H9 (cell line): ENCODE data around the gene TENM3. TPM values are rescaled to one million over a fixed set of nuclear protein-coding genes. Genes with fewer than 3 reads are reported as not detected.
A peak's percentile ranks its signal among the peaks of the same experiment; 100 is the strongest.

Experiments
- DNase-seq: peaks from one replicate; pipeline ENCODE4 v3.0.0-alpha.2; 2017
- H2AFZ ChIP-seq: one replicate; pipeline ENCODE4 v1.6.1; 2013; ENCODE audit warnings: mild to moderate bottlenecking, low read length, control low read depth, moderate library complexity
- H2AK5ac ChIP-seq: 2 replicates; pipeline ENCODE4 v1.6.1; 2013; ENCODE audit warnings: low read length, control low read depth, mixed read lengths; ENCODE audit not compliant: insufficient read length
- H2BK120ac ChIP-seq: one replicate; pipeline ENCODE4 v1.6.1; 2013; ENCODE audit warnings: low read depth, mild to moderate bottlenecking, low read length, control low read depth, inconsistent platforms; ENCODE audit not compliant: poor library complexity, severe bottlenecking
- H2BK12ac ChIP-seq: 2 replicates; pipeline ENCODE4 v1.6.1; 2013; ENCODE audit warnings: low read length, control low read depth, mixed read lengths, low read depth; ENCODE audit not compliant: insufficient read length
- H2BK15ac ChIP-seq: 2 replicates; pipeline ENCODE4 v1.6.1; 2013; ENCODE audit warnings: low read depth, low read length, control low read depth
- H2BK20ac ChIP-seq: one replicate; pipeline ENCODE4 v1.6.1; 2013; ENCODE audit warnings: low read depth, mild to moderate bottlenecking, low read length, control low read depth, inconsistent platforms; ENCODE audit not compliant: poor library complexity, severe bottlenecking
- H2BK5ac ChIP-seq: 2 replicates; pipeline ENCODE4 v1.6.1; 2013; ENCODE audit warnings: low read length, control low read depth, mixed read lengths; ENCODE audit not compliant: insufficient read length
- H3K14ac ChIP-seq: 2 replicates; pipeline ENCODE4 v1.6.1; 2013; ENCODE audit warnings: low read length, control low read depth; ENCODE audit not compliant: insufficient read depth
- H3K18ac ChIP-seq: 2 replicates; pipeline ENCODE4 v1.6.1; 2013; ENCODE audit warnings: low read depth, mild to moderate bottlenecking, mixed read lengths, low read length, control low read depth; ENCODE audit not compliant: insufficient read length
- H3K23ac ChIP-seq: 2 replicates; pipeline ENCODE4 v1.6.1; 2013; ENCODE audit warnings: low read length, control low read depth, mixed read lengths, low read depth; ENCODE audit not compliant: insufficient read length
- H3K23me2 ChIP-seq: 2 replicates; pipeline ENCODE4 v1.6.1; 2013; ENCODE audit warnings: low read depth, mild to moderate bottlenecking, mixed read lengths, low read length, control low read depth; ENCODE audit not compliant: insufficient read length, poor library complexity, severe bottlenecking
- H3K27ac ChIP-seq: 2 replicates; pipeline ENCODE4 v1.5.1; 2013; ENCODE audit warnings: low read length, control low read depth, mixed read lengths, low read depth; ENCODE audit not compliant: insufficient read length
- H3K27me3 ChIP-seq: 2 replicates; pipeline ENCODE4 v1.6.1; 2013; ENCODE audit warnings: low read length, control low read depth, inconsistent platforms; ENCODE audit not compliant: insufficient read depth
- H3K4ac ChIP-seq: 2 replicates; pipeline ENCODE4 v1.6.1; 2013; ENCODE audit warnings: low read depth, mild to moderate bottlenecking, control low read depth, inconsistent platforms, low read length, moderate library complexity
- H3K4me1 ChIP-seq: 2 replicates; pipeline ENCODE4 v1.6.1; 2013; ENCODE audit warnings: low read length, control low read depth, inconsistent platforms; ENCODE audit not compliant: insufficient read depth
- H3K4me2 ChIP-seq: 2 replicates; pipeline ENCODE4 v1.6.1; 2013; ENCODE audit warnings: low read length, control low read depth, mixed read lengths; ENCODE audit not compliant: insufficient read length, insufficient read depth
- H3K56ac ChIP-seq: 2 replicates; pipeline ENCODE4 v1.6.1; 2013; ENCODE audit warnings: low read depth, mild to moderate bottlenecking, mixed read lengths, low read length, control low read depth; ENCODE audit not compliant: insufficient read length
- H3K79me1 ChIP-seq: 2 replicates; pipeline ENCODE4 v1.6.1; 2013; ENCODE audit warnings: low read depth, mild to moderate bottlenecking, moderate library complexity, low read length, control low read depth, inconsistent platforms; ENCODE audit not compliant: insufficient read depth, poor library complexity, severe bottlenecking
- H3K79me2 ChIP-seq: 2 replicates; pipeline ENCODE4 v1.6.1; 2013; ENCODE audit warnings: low read length, control low read depth, inconsistent platforms; ENCODE audit not compliant: insufficient read depth
- H3K9ac ChIP-seq: 2 replicates; pipeline ENCODE4 v1.6.1; 2013; ENCODE audit warnings: low read length, control low read depth, mixed read lengths; ENCODE audit not compliant: insufficient read length; ENCODE audit errors: extremely low read depth
- H3K9me3 ChIP-seq: one replicate; pipeline ENCODE4 v1.6.1; 2013; ENCODE audit warnings: low read depth, low read length, inconsistent platforms; ENCODE audit not compliant: control insufficient read depth
- H3T11ph ChIP-seq: one replicate; pipeline ENCODE4 v1.6.1; 2013; ENCODE audit warnings: mild to moderate bottlenecking, low read length, control low read depth, inconsistent platforms
- H4K20me1 ChIP-seq: one replicate; pipeline ENCODE4 v1.6.1; 2013; ENCODE audit not compliant: control insufficient read depth, insufficient read length, insufficient read depth
- H4K5ac ChIP-seq: 2 replicates; pipeline ENCODE4 v1.6.1; 2013; ENCODE audit warnings: low read depth, mild to moderate bottlenecking, mixed read lengths, low read length, control low read depth; ENCODE audit not compliant: insufficient read length
- H4K8ac ChIP-seq: replicated peaks from 2 replicates; pipeline ENCODE4 v1.6.1; 2013; ENCODE audit warnings: low read length, control low read depth, mixed read lengths, low read depth; ENCODE audit not compliant: insufficient read length
- H4K91ac ChIP-seq: 2 replicates; pipeline ENCODE4 v1.6.1; 2013; ENCODE audit warnings: low read depth, mild to moderate bottlenecking, moderate library complexity, mixed read lengths, low read length, control low read depth; ENCODE audit not compliant: insufficient read length
- H3K27ac Mint-ChIP-seq, 3 experiments: 2 replicates in 2 of 3; 3 replicates in 1 of 3; pipeline ENCODE4 v1.8.0; 2020 to 2021; ENCODE audit warnings: mixed read lengths in 3 of 3, mild to moderate bottlenecking in 1 of 3, moderate library complexity in 1 of 3
- H3K27me3 Mint-ChIP-seq: 2 replicates; pipeline ENCODE4 v1.8.0; 2021; ENCODE audit warnings: low read depth, mild to moderate bottlenecking, moderate library complexity, mixed read lengths
- H3K36me3 Mint-ChIP-seq, 3 experiments: 2 replicates in 2 of 3; 3 replicates in 1 of 3; pipeline ENCODE4 v1.8.0; 2020 to 2021; ENCODE audit warnings: low read depth in 3 of 3, mixed read lengths in 3 of 3; ENCODE audit not compliant: insufficient read depth in 1 of 3
- H3K4me1 Mint-ChIP-seq, 2 experiments: 2 replicates each; pipeline ENCODE4 v1.8.0; 2020; ENCODE audit warnings: mixed read lengths in 2 of 2
- H3K4me3 Mint-ChIP-seq, 2 experiments: 2 replicates in 1 of 2; 3 replicates in 1 of 2; pipeline ENCODE4 v1.8.0; 2020 to 2021; ENCODE audit warnings: mild to moderate bottlenecking in 2 of 2, mixed read lengths in 2 of 2, moderate library complexity in 1 of 2
- H3K9me3 Mint-ChIP-seq, 2 experiments: 2 replicates in 1 of 2; 3 replicates in 1 of 2; pipeline ENCODE4 v1.8.0; 2020; ENCODE audit warnings: mild to moderate bottlenecking in 2 of 2, mixed read lengths in 2 of 2, moderate library complexity in 1 of 2
- WGBS: extraction: QIAGEN DNeasy Blood & Tissue Kit; methylation state at CpG from one replicate; pipeline ENCODE4 v1.1.7; 2013; ENCODE audit warnings: missing lambda C conversion rate, low lambda C conversion rate, mixed read lengths; ENCODE audit not compliant: insufficient read length; ENCODE audit errors: extremely low coverage; 5-methylcytosine and 5-hydroxymethylcytosine counted together
- total RNA-seq: library from RNA; stranded (reverse); gene quantifications from 2 replicates; pipeline ENCODE4 v1.2.1, GENCODE V29; 2021
- TF ChIP-seq, protein P1 (sequence below): fragments of 200-600 bp; sonication (generic); conservative IDR thresholded peaks from 3 replicates; pipeline ENCODE4 v1.8.0; 2021; ENCODE audit warnings: antibody characterized with exemption, mild to moderate bottlenecking

TENM3 gene
- total RNA-seq, 1 experiment from 2014 or later = 49.6 TPM

DNA sequence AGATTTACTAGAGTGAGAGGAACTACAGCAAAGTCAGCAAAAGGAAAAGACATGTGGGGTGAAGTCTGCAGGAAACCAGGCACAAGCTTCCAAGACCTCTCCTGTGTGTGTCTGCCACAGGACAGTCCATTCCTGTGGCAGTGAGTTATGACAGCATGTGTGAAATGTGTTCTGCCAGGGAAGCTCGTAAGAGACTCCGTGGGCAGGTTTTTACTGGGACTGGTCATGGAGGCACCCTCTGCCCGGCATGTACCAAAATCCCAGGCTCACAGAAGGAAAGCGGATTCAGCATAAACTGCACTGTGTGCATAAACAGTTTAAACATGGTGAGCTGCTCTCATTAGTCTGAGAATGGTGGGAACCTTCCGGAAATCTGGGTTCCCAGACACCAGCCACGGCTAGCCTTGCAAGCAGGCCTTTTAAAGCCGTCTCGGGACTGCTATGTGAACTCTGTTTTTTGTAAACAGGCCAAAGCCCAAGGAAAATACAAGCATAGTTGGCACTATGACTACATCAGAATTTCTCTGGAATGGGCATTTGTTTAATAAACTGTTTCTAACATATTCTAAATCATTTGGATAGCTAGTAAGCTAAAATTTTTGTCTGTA lies 288.5 kb downstream of the TENM3 start:
- Histone ChIP-seq H3K4me2 (no peak overlapping the region), H2BK5ac (no peak overlapping the region), H3K79me2 (peaks cover 2% of the 10 kb centered on the region; the same call in 1 of the 2 replicates), H2AFZ (no peak overlapping the region), H3K9me3 (no peaks in the 10 kb centered on the region), H2BK15ac (no peak overlapping the region), H2BK12ac (no peak overlapping the region), H3K79me1 (no peaks in the 10 kb centered on the region), H4K8ac (no peak overlapping the region), H3K27me3 (no peaks in the 10 kb centered on the region), H4K91ac (no peak overlapping the region), H3K9ac (no peak overlapping the region), H3K18ac (no peak overlapping the region), H3K14ac (no peak overlapping the region), H2BK20ac (no peak overlapping the region), H3K27ac (no peak overlapping the region), H2AK5ac (no peak overlapping the region), H3K23ac (no peak overlapping the region), H4K5ac (no peak overlapping the region), H3T11ph (no peak overlapping the region), H3K23me2 (no peaks in the 10 kb centered on the region), H2BK120ac (no peak overlapping the region), H4K20me1 (no peaks in the 10 kb centered on the region), H3K56ac (no peak overlapping the region), H3K4ac (no peak overlapping the region), H3K4me1 (peaks cover 15% of the 10 kb centered on the region; the same call in 1 of the 2 replicates)
- TF ChIP-seq, protein P1, sequence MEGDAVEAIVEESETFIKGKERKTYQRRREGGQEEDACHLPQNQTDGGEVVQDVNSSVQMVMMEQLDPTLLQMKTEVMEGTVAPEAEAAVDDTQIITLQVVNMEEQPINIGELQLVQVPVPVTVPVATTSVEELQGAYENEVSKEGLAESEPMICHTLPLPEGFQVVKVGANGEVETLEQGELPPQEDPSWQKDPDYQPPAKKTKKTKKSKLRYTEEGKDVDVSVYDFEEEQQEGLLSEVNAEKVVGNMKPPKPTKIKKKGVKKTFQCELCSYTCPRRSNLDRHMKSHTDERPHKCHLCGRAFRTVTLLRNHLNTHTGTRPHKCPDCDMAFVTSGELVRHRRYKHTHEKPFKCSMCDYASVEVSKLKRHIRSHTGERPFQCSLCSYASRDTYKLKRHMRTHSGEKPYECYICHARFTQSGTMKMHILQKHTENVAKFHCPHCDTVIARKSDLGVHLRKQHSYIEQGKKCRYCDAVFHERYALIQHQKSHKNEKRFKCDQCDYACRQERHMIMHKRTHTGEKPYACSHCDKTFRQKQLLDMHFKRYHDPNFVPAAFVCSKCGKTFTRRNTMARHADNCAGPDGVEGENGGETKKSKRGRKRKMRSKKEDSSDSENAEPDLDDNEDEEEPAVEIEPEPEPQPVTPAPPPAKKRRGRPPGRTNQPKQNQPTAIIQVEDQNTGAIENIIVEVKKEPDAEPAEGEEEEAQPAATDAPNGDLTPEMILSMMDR = no peak
- Mint-ChIP-seq H3K4me1 (peaks cover 35 to 37% of the 10 kb centered on the region in 2 experiments), H3K9me3 (no peaks in the 10 kb centered on the region), H3K36me3 (no peaks in the 10 kb centered on the region), H3K4me3 (no peak overlapping the region), H3K27ac (peak overlapping the region; percentile 46 to 92 (median 61); a peak in 4 of 7 replicates), H3K27me3 (no peaks in the 10 kb centered on the region)
- no peak for DNase-seq
- WGBS = no CpG with 5 or more reads among the region's 8 CpGs
